Measurements from ENCODE around the gene IL18RAP. TPM values are rescaled to one million over a fixed set of nuclear protein-coding genes. Genes with fewer than 3 reads are reported as not detected.

IL18RAP gene
- total and polyA plus RNA-seq, 2 donors (not counting 1 experiment from before 2014, with no cell fraction given), result 0.22 to 1.4 TPM

DNA sequence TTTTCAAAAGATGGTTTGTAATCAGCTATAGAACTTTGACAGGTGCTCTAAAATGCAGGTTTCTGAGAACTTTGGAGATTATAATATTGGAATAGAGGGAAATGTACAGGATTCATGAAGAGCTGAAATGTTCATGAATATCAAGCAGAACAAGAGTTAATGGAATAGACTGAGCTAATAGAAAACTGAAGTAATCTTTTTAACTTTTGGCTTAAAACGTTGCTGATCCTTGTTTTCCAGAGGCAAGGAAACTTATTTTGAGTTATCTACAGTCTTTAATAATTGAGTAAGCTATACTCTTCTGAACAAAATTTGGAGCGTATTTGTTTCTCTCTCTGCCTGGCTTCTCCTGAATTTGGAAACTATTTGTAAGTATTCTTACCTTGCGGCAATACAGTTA lies 10.8 kb upstream of the IL18RAP start:
- ChIA-PET POLR2A (no interaction called here), CTCF (interaction anchor here (1.3 kb wide), 1 partner anchor 392 kb away, joined by 3 read pairs; no protein-coding TSS in a partner anchor)

GRCh38 chr2:102417946-102418345 lies 5.0 kb upstream of the IL18RAP start:
- WGBS (ENCODE audit: insufficient coverage), result no CpG with 5 or more reads among the region's 1 CpG
- H3K36me3 ChIP-seq (replicated peaks in 1 of 2; ENCODE audit: control extremely low read depth in 1 of 2, control insufficient read depth in 1 of 2, extremely low read depth in 1 of 2, insufficient read depth in 2 of 2, low read length in 1 of 2), result no peaks in the 10 kb centered on the region
- CTCF ChIA-PET, result no interaction called here
- H3K4me2 ChIP-seq (replicated peaks; ENCODE audit: low read depth, low read length, poor library complexity, severe bottlenecking), result peak overlapping the region; percentile 65
- intact Hi-C loops (cut with micrococcal nuclease), result no loop called here
- no peaks in the 10 kb centered on the region for H4K20me1 ChIP-seq (ENCODE audit: control insufficient read depth, insufficient read depth, low read length, poor library complexity, severe bottlenecking)
- H3K79me2 ChIP-seq (ENCODE audit: control insufficient read depth, insufficient read depth, low read length), result no peaks in the 10 kb centered on the region
- Mint-ChIP-seq H3K27me3 (no peaks in the 10 kb centered on the region), H3K27ac (no peak overlapping the region), H3K4me3 (no peak overlapping the region), H3K9me3 (ENCODE audit: insufficient read depth) (no peaks in the 10 kb centered on the region), H3K4me1 (peaks cover 18% of the 10 kb centered on the region)
- peaks cover 0 to 3% (median 0%) of the 10 kb centered on the region in 3 donors for H3K9me3 ChIP-seq (ENCODE audit: control extremely low read depth in 1 of 3, control insufficient read depth in 2 of 3, insufficient read depth in 1 of 3, low read length in 2 of 3)
- POLR2A ChIA-PET, result no interaction called here
- no peak for ATAC-seq (ENCODE audit: low read depth)
- TF ChIP-seq EZH2 (IDR thresholded peaks at IDR 0.05; ENCODE audit: borderline replicate concordance, insufficient read depth, low read depth, low read length, poor library complexity, severe bottlenecking) (no peak), CTCF (IDR thresholded peaks at IDR 0.05) (no peak)
- no peak overlapping the region for H3K27ac ChIP-seq (ENCODE audit: low read length in 2 of 2)
- H3K9ac ChIP-seq (ENCODE audit: low read length), result no peak overlapping the region
- H2AFZ ChIP-seq (ENCODE audit: insufficient read depth, low read depth, low read length, poor library complexity, severe bottlenecking), result no peak overlapping the region
- no peak overlapping the region for H3K4me3 ChIP-seq (ENCODE audit: control extremely low read depth in 1 of 5, extremely low read depth in 1 of 5, insufficient read depth in 1 of 5, low read depth in 2 of 5, low read length in 4 of 5)
- H3K27me3 ChIP-seq (replicated peaks in 1 of 4; ENCODE audit: control extremely low read depth in 1 of 4, control insufficient read depth in 3 of 4, insufficient read depth in 4 of 4, low read length in 3 of 4), result no peaks in the 10 kb centered on the region
- no peak for DNase-seq
- H3K4me1 ChIP-seq (ENCODE audit: control insufficient read depth in 2 of 2, insufficient read depth in 2 of 2, low read length in 2 of 2), result peaks cover 22 to 23% of the 10 kb centered on the region in 2 donors

More for the DNA sequence above, 10.8 kb upstream of the IL18RAP start:
- no peak overlapping the region for H3K4me3 ChIP-seq (ENCODE audit: control extremely low read depth in 1 of 5, extremely low read depth in 1 of 5, insufficient read depth in 1 of 5, low read depth in 2 of 5, low read length in 4 of 5)
- peaks cover 0 to 5% (median 0%) of the 10 kb centered on the region in 4 experiments for H3K27me3 ChIP-seq (replicated peaks in 1 of 4; ENCODE audit: control extremely low read depth in 1 of 4, control insufficient read depth in 3 of 4, insufficient read depth in 4 of 4, low read length in 3 of 4)
- no peaks in the 10 kb centered on the region for H3K79me2 ChIP-seq (ENCODE audit: control insufficient read depth, insufficient read depth, low read length)
- DNase-seq (no peak), ATAC-seq (ENCODE audit: low read depth) (no peak)
- Mint-ChIP-seq H3K27me3 (peaks cover 7% of the 10 kb centered on the region), H3K4me1 (no peaks in the 10 kb centered on the region), H3K4me3 (no peak overlapping the region), H3K27ac (no peak overlapping the region), H3K9me3 (ENCODE audit: insufficient read depth) (peaks cover 2% of the 10 kb centered on the region)
- intact Hi-C loops (cut with micrococcal nuclease), result no loop called here
- H3K4me1 ChIP-seq (ENCODE audit: control insufficient read depth in 2 of 2, insufficient read depth in 2 of 2, low read length in 2 of 2), result no peaks in the 10 kb centered on the region
- H3K27ac ChIP-seq (ENCODE audit: low read length in 2 of 2), result no peak overlapping the region
- no peak overlapping the region for H2AFZ ChIP-seq (ENCODE audit: insufficient read depth, low read depth, low read length, poor library complexity, severe bottlenecking)
- H3K9me3 ChIP-seq (ENCODE audit: control extremely low read depth in 1 of 3, control insufficient read depth in 2 of 3, insufficient read depth in 1 of 3, low read length in 2 of 3), result peaks cover 0 to 14% (median 9%) of the 10 kb centered on the region in 3 donors
- no peaks in the 10 kb centered on the region for H3K36me3 ChIP-seq (replicated peaks in 1 of 2; ENCODE audit: control extremely low read depth in 1 of 2, control insufficient read depth in 1 of 2, extremely low read depth in 1 of 2, insufficient read depth in 2 of 2, low read length in 1 of 2)
- H3K4me2 ChIP-seq (replicated peaks; ENCODE audit: low read depth, low read length, poor library complexity, severe bottlenecking), result no peak overlapping the region
- H3K9ac ChIP-seq (ENCODE audit: low read length), result no peak overlapping the region
- no CpG with 5 or more reads among the region's 3 CpGs for WGBS (ENCODE audit: insufficient coverage)
- no peaks in the 10 kb centered on the region for H4K20me1 ChIP-seq (ENCODE audit: control insufficient read depth, insufficient read depth, low read length, poor library complexity, severe bottlenecking)
- TF ChIP-seq EZH2 (IDR thresholded peaks at IDR 0.05; ENCODE audit: borderline replicate concordance, insufficient read depth, low read depth, low read length, poor library complexity, severe bottlenecking) (no peak), CTCF (IDR thresholded peaks at IDR 0.05) (no peak)

Data from B cell (primary cell).